ENCODE measurements around the gene SLC44A5.

The SLC44A5 gene

DNA sequence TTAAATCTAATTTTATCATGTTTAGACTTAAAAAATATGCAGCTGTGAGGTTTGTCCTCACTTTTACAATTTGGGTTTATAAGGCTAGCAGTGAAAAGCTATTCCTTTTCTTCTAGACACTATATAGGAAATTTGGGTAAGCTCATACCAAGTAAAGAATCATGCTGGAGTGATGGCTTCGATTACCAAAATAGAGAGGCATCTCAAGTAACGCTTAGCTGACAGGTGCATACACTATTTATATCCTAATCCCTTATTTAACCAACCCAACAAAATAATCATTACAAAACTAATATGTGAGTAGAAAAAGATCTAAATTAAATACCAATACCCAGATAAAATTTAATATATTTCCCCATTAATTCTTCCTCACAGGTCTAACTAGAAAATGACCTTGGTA, 283.5 kb downstream of the SLC44A5 start:
- Histone ChIP-seq H3K4me3 (ENCODE audit: low read length) (no peak overlapping the region), H3K9ac (ENCODE audit: low read length) (no peak overlapping the region), H3K4me1 (ENCODE audit: control insufficient read depth, insufficient read depth, low read length) (no peaks in the 10 kb centered on the region), H3K27me3 (ENCODE audit: control insufficient read depth, insufficient read depth, low read length) (no peaks in the 10 kb centered on the region), H3K36me3 (ENCODE audit: control insufficient read depth, insufficient read depth, low read length) (no peaks in the 10 kb centered on the region), H3K27ac (ENCODE audit: low read depth, low read length) (no peak overlapping the region)

DNA sequence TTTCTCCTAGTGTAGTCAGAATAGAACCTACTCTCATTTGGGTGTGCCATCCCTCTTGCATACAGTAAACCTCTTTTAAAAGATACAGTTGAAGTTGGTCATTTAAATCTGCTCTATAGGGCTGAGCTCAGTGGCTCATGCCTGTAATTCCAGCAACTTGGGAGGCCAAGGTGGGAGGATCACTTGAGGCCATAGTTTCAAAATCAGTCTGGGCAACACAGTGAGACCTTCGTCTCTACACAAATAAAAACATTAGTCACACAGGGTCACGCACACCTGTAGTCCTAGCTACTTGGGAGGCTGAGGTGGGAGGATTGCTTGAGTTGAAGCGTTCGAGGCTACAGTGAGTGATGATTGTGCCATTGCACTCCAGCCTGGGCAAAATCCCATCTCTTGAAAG, 292.9 kb downstream of the SLC44A5 start:
- Histone ChIP-seq H3K4me3 (ENCODE audit: low read length) (no peak overlapping the region), H3K36me3 (ENCODE audit: control insufficient read depth, insufficient read depth, low read length) (no peaks in the 10 kb centered on the region), H3K27me3 (ENCODE audit: control insufficient read depth, insufficient read depth, low read length) (no peaks in the 10 kb centered on the region), H3K4me1 (ENCODE audit: control insufficient read depth, insufficient read depth, low read length) (no peaks in the 10 kb centered on the region), H3K9ac (ENCODE audit: low read length) (no peak overlapping the region), H3K27ac (ENCODE audit: low read depth, low read length) (no peak overlapping the region)

DNA sequence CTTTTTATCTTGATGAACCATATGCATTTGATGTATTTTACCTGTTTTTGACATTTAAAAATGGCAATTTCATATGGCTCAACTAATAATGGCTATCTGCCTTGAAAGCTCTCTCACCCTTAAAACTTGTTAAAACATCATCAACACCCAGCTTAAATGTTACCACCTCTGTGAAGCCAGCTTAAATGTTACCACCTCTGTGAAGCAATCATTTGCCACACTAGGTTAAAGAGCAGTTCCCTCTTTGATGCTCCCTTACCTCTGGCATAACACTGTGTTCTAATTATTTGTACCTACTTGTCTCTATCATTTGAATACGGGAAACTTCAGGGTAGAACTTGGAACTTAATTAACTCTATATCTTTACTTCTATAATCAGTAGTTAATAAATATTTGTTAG, 294.7 kb downstream of the SLC44A5 start:
- H3K36me3 ChIP-seq (ENCODE audit: control insufficient read depth, insufficient read depth, low read length), result no peaks in the 10 kb centered on the region

DNA sequence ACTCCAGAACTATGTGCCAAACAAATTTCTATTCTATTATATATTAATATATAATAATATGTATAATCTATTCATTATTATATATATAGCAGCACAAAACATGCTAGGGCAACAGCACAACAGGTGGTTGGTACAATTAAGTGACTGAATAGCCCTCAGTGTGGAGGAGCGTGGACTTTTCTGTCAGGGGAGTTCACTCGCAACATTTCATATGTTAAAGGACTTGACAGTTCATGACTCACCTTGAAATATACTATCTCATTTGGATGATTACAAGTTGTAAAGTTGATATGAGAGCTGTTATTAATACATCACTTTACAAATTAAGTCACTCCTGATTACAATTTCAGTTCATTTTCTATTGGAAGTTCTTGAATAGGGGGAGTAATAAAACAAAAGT, 298.3 kb downstream of the SLC44A5 start:
- H3K9ac ChIP-seq (ENCODE audit: low read length), result no peak overlapping the region
- no peak overlapping the region for H3K4me3 ChIP-seq (ENCODE audit: low read length)
- no peaks in the 10 kb centered on the region for H3K27me3 ChIP-seq (ENCODE audit: control insufficient read depth, insufficient read depth, low read length)
- no peaks in the 10 kb centered on the region for H3K4me1 ChIP-seq (ENCODE audit: control insufficient read depth, insufficient read depth, low read length)
- no peaks in the 10 kb centered on the region for H3K36me3 ChIP-seq (ENCODE audit: control insufficient read depth, insufficient read depth, low read length)
- H3K27ac ChIP-seq (ENCODE audit: low read depth, low read length), result no peak overlapping the region

More for the DNA sequence above, 294.7 kb downstream of the SLC44A5 start:
- H3K9ac ChIP-seq (ENCODE audit: low read length), result no peak overlapping the region
- H3K27ac ChIP-seq (ENCODE audit: low read depth, low read length), result no peak overlapping the region
- no peaks in the 10 kb centered on the region for H3K4me1 ChIP-seq (ENCODE audit: control insufficient read depth, insufficient read depth, low read length)
- no peak overlapping the region for H3K4me3 ChIP-seq (ENCODE audit: low read length)
- no peaks in the 10 kb centered on the region for H3K27me3 ChIP-seq (ENCODE audit: control insufficient read depth, insufficient read depth, low read length)

DNA sequence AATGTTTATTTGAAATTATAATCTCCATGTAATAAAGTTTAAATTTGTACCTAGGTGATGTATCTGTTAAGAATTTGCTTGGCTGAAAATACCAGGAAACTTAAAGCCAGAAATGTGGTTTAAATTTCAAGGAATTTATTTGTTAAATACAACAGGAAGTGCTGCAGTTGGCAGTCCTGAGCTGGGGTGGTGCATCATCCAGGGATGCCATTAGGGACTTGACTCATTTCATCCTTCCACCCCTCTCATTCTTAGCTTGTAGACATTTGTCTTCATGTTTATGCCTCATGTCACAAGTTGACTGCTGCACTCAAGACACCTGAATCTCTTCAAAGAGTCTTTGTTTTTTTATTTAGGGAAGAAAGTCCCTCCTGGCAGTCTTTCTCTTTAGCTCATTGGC, 300.8 kb downstream of the SLC44A5 start:
- H3K27me3 ChIP-seq (ENCODE audit: control insufficient read depth, insufficient read depth, low read length), result no peaks in the 10 kb centered on the region
- no peaks in the 10 kb centered on the region for H3K4me1 ChIP-seq (ENCODE audit: control insufficient read depth, insufficient read depth, low read length)
- H3K4me3 ChIP-seq (ENCODE audit: low read length), result no peak overlapping the region
- no peak overlapping the region for H3K9ac ChIP-seq (ENCODE audit: low read length)
- H3K36me3 ChIP-seq (ENCODE audit: control insufficient read depth, insufficient read depth, low read length), result no peaks in the 10 kb centered on the region
- no peak overlapping the region for H3K27ac ChIP-seq (ENCODE audit: low read depth, low read length)

DNA sequence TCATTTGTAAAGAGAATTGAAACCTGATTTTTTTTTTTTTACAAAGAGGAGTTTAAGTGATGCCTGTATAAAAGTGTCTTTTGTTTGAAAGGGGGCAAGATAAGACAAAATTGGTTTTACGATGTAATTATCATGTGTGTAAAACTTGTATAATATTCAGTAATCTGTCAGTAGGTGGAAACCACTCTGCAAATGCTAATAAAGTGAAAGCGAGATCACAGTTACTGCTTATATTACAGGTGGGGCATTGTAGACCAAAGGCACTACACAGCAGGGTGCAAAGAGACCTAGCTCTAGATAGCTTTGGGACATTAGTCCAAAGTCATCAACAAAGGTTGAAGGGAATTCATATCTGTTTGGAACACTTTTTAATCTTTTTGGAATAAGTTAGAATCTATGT, 302.5 kb downstream of the SLC44A5 start:
- Histone ChIP-seq H3K27ac (ENCODE audit: low read depth, low read length) (no peak overlapping the region), H3K9ac (ENCODE audit: low read length) (no peak overlapping the region), H3K36me3 (ENCODE audit: control insufficient read depth, insufficient read depth, low read length) (no peaks in the 10 kb centered on the region), H3K4me1 (ENCODE audit: control insufficient read depth, insufficient read depth, low read length) (no peaks in the 10 kb centered on the region), H3K27me3 (ENCODE audit: control insufficient read depth, insufficient read depth, low read length) (no peaks in the 10 kb centered on the region), H3K4me3 (ENCODE audit: low read length) (no peak overlapping the region)

DNA sequence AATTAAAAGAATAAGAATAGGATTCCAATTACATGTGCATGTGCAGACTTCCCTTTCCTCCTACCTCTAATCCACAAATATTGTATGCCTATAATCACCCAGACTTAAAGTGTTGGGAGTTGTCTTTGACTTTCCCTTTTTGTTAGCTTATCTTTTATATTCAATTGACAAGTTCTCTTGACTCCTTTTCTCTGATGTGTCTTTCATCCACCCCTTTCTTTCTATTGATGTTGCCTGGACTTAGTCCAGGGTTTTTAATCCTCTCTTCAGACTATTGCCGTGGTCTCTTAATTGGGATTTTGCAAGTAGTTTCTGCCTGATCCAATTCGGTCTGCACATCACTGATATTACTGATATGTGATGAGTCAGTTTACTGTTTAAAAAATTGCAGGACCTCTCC, 305.9 kb downstream of the SLC44A5 start:
- H3K27ac ChIP-seq (ENCODE audit: low read depth, low read length), result no peak overlapping the region
- H3K4me1 ChIP-seq (ENCODE audit: control insufficient read depth, insufficient read depth, low read length), result no peaks in the 10 kb centered on the region
- no peak overlapping the region for H3K4me3 ChIP-seq (ENCODE audit: low read length)
- no peaks in the 10 kb centered on the region for H3K36me3 ChIP-seq (ENCODE audit: control insufficient read depth, insufficient read depth, low read length)
- no peaks in the 10 kb centered on the region for H3K27me3 ChIP-seq (ENCODE audit: control insufficient read depth, insufficient read depth, low read length)
- no peak overlapping the region for H3K9ac ChIP-seq (ENCODE audit: low read length)

DNA sequence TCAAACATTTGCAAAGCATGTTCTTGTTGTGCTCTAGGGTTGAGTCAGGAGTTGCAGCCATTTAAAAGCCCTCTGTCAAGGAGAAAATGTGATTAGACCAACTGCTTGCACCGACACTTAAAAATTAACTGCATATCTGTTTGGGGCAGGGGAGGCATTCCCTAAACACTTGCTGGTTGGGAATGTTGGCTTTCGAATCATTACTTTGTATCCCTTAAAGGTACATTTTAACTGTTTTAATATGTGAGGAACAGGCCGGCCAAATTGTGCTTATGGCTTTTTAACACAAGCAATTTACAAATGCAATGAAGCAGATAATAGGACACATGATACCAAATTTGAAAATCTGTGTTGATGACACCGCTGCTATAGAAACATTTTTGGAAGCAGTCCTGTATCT, 317.6 kb downstream of the SLC44A5 start:
- H3K36me3 ChIP-seq (ENCODE audit: control insufficient read depth, insufficient read depth, low read length), result no peaks in the 10 kb centered on the region
- no peak overlapping the region for H3K27ac ChIP-seq (ENCODE audit: low read depth, low read length)
- H3K9ac ChIP-seq (ENCODE audit: low read length), result no peak overlapping the region
- H3K4me3 ChIP-seq (ENCODE audit: low read length), result no peak overlapping the region
- H3K27me3 ChIP-seq (ENCODE audit: control insufficient read depth, insufficient read depth, low read length), result no peaks in the 10 kb centered on the region
- H3K4me1 ChIP-seq (ENCODE audit: control insufficient read depth, insufficient read depth, low read length), result no peaks in the 10 kb centered on the region

DNA sequence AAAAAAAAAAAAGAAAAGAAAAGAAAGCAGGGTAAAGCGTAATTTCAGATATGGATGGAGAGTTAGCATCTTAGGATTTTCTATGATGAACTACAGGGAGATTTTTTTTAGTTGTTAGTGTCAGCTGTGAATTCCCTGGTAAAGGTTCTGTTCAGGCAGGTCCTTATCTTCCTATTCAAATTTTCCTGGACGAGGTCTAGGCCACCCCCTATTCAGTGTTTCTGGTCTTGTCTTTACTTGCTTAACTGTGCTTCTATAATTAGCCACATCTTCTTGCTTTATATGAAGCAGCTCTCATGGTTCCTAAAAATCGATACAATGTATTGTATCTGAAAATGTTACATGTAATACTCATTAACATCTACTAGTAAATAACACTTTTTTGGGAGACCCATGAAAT, 318.9 kb downstream of the SLC44A5 start:
- Histone ChIP-seq H3K27me3 (ENCODE audit: control insufficient read depth, insufficient read depth, low read length) (no peaks in the 10 kb centered on the region), H3K27ac (ENCODE audit: low read depth, low read length) (no peak overlapping the region), H3K4me3 (ENCODE audit: low read length) (no peak overlapping the region), H3K9ac (ENCODE audit: low read length) (no peak overlapping the region), H3K4me1 (ENCODE audit: control insufficient read depth, insufficient read depth, low read length) (no peaks in the 10 kb centered on the region), H3K36me3 (ENCODE audit: control insufficient read depth, insufficient read depth, low read length) (no peaks in the 10 kb centered on the region)

DNA sequence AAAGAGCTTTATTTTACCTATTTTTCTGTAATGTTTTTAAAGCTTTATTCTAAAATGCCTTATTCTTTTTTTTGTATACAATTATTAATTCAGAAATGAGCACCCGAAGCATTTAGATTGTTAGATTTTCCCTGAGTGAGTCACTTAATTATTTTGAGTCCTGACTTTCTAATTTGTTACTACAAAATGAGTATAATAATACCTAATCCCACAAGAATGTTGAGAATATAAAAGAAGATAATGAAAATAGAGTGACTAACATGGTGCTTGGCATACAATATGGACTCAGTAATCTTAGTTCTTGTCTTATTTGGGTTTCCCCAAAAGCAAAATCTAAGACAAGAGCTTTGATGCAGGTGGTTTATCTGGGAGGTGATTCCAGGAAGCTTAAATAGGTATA, 334.5 kb downstream of the SLC44A5 start:
- H3K4me1 ChIP-seq (ENCODE audit: control insufficient read depth, insufficient read depth, low read length), result no peaks in the 10 kb centered on the region
- H3K36me3 ChIP-seq (ENCODE audit: control insufficient read depth, insufficient read depth, low read length), result no peaks in the 10 kb centered on the region
- H3K9ac ChIP-seq (ENCODE audit: low read length), result no peak overlapping the region
- H3K27me3 ChIP-seq (ENCODE audit: control insufficient read depth, insufficient read depth, low read length), result no peaks in the 10 kb centered on the region
- H3K27ac ChIP-seq (ENCODE audit: low read depth, low read length), result no peak overlapping the region
- no peak overlapping the region for H3K4me3 ChIP-seq (ENCODE audit: low read length)

DNA sequence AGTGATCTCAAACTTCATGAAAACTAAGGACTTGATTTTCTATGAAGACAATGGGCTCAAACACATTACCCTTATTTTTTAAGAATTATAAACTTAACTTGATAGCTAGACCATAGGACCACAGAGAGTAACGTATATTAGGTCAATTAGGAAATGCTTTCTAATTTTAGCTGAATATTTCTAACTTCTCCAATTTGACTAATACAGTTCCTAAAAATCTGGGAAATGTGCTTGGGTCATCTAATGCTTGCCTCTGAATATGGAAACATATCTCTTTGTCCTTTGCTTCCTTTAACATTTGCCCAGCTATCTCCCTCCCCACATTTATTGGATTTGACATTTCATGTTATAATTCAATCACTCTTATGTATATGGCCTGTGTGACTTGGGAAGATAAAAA, 335.3 kb downstream of the SLC44A5 start:
- no peaks in the 10 kb centered on the region for H3K4me1 ChIP-seq (ENCODE audit: control insufficient read depth, insufficient read depth, low read length)
- no peaks in the 10 kb centered on the region for H3K27me3 ChIP-seq (ENCODE audit: control insufficient read depth, insufficient read depth, low read length)
- H3K36me3 ChIP-seq (ENCODE audit: control insufficient read depth, insufficient read depth, low read length), result no peaks in the 10 kb centered on the region
- H3K27ac ChIP-seq (ENCODE audit: low read depth, low read length), result no peak overlapping the region
- H3K9ac ChIP-seq (ENCODE audit: low read length), result no peak overlapping the region
- no peak overlapping the region for H3K4me3 ChIP-seq (ENCODE audit: low read length)

DNA sequence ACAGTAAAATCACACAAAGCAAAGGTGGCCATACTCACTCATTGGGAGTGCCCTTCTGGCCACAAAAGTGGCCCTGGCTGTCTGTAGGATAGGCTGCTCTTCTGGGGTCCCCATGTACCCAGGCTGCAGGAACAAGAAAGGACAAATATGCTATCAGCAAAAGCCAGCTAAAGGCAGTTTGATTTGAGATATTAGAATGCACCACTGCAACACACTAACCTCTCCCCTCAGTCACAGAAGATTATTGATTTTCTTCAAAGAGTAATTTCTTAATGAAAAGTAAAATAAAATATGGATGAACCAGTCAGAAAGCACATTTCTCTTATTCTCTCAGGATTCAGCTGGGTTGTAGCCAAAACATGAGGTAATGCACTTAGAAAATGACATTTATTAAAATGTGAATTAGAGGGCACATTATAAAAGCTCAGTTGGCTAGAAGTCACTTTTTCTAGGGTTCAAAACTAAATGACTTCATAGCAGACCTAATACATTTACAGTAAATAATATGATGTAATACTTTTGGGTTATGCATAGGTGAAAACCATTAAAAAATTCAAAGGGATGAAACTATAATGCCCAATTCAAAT, 335.9 kb downstream of the SLC44A5 start:
- Histone ChIP-seq H3K4me1 (ENCODE audit: control insufficient read depth, insufficient read depth, low read length) (no peaks in the 10 kb centered on the region), H3K9ac (ENCODE audit: low read length) (no peak overlapping the region), H3K27me3 (ENCODE audit: control insufficient read depth, insufficient read depth, low read length) (no peaks in the 10 kb centered on the region), H3K4me3 (ENCODE audit: low read length) (no peak overlapping the region), H3K27ac (ENCODE audit: low read depth, low read length) (no peak overlapping the region), H3K36me3 (ENCODE audit: control insufficient read depth, insufficient read depth, low read length) (no peaks in the 10 kb centered on the region)

DNA sequence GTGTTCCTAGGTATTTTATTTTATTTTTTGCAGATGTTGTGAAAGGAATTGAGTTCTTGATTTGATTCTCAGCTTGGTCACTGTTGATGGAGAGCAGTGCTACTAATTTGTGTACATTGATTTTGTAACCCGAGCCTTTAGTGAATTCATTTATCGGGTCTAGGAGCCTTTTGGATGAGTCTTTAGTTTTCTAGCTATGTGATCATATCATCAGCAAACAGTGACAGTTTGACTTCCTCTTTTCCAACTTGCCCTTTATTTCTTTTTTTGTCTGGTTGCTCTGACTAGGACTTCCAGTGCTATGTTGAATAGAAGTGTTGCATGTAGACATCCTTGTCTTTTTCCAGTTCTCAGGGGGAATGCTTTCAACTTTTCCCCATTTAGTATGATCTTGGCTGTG, 337.8 kb downstream of the SLC44A5 start:
- Histone ChIP-seq H3K4me3 (ENCODE audit: low read length) (no peak overlapping the region), H3K36me3 (ENCODE audit: control insufficient read depth, insufficient read depth, low read length) (no peaks in the 10 kb centered on the region), H3K27me3 (ENCODE audit: control insufficient read depth, insufficient read depth, low read length) (no peaks in the 10 kb centered on the region), H3K4me1 (ENCODE audit: control insufficient read depth, insufficient read depth, low read length) (no peaks in the 10 kb centered on the region), H3K27ac (ENCODE audit: low read depth, low read length) (no peak overlapping the region), H3K9ac (ENCODE audit: low read length) (no peak overlapping the region)

Data from rectal smooth muscle tissue (tissue), 1 donor.